Activated naive CD4-positive, alpha-beta T cell treated with anti-CD3 and anti-CD28 coated beads, Interleukin-2, amount 10 ng/mL, durations not matched to agents 7 days and 5 days (primary cell): ENCODE measurements around the gene NOCT.

Experiments used
- CTCF ChIA-PET: fragments of 350-600 bp; sonication (Branson Sonifier 250); formaldehyde crosslinking; loops from one replicate; lab custom pipeline; 2021; ENCODE audit warnings: antibody characterized with exemption; lab: Charles Lee
- DNase-seq: peaks from one replicate; pipeline ENCODE4 v3.0.0-alpha.2; 2020
- H3K27ac Mint-ChIP-seq: one replicate; pipeline ENCODE4 v1.8.0; 2021; ENCODE audit warnings: mild to moderate bottlenecking, moderate library complexity, mixed read lengths
- H3K27me3 Mint-ChIP-seq: one replicate; pipeline ENCODE4 v1.8.0; 2021; ENCODE audit warnings: mild to moderate bottlenecking, mixed read lengths
- H3K36me3 Mint-ChIP-seq: one replicate; pipeline ENCODE4 v1.8.0; 2021; ENCODE audit warnings: mixed read lengths
- H3K4me1 Mint-ChIP-seq: one replicate; pipeline ENCODE4 v1.8.0; 2021; ENCODE audit warnings: mixed read lengths
- H3K4me3 Mint-ChIP-seq: one replicate; pipeline ENCODE4 v1.8.0; 2021; ENCODE audit warnings: mild to moderate bottlenecking, moderate library complexity, mixed read lengths
- H3K9me3 Mint-ChIP-seq: one replicate; pipeline ENCODE4 v1.8.0; 2021; ENCODE audit warnings: mixed read lengths

Gene NOCT, protein sequence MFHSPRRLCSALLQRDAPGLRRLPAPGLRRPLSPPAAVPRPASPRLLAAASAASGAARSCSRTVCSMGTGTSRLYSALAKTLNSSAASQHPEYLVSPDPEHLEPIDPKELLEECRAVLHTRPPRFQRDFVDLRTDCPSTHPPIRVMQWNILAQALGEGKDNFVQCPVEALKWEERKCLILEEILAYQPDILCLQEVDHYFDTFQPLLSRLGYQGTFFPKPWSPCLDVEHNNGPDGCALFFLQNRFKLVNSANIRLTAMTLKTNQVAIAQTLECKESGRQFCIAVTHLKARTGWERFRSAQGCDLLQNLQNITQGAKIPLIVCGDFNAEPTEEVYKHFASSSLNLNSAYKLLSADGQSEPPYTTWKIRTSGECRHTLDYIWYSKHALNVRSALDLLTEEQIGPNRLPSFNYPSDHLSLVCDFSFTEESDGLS

DNA sequence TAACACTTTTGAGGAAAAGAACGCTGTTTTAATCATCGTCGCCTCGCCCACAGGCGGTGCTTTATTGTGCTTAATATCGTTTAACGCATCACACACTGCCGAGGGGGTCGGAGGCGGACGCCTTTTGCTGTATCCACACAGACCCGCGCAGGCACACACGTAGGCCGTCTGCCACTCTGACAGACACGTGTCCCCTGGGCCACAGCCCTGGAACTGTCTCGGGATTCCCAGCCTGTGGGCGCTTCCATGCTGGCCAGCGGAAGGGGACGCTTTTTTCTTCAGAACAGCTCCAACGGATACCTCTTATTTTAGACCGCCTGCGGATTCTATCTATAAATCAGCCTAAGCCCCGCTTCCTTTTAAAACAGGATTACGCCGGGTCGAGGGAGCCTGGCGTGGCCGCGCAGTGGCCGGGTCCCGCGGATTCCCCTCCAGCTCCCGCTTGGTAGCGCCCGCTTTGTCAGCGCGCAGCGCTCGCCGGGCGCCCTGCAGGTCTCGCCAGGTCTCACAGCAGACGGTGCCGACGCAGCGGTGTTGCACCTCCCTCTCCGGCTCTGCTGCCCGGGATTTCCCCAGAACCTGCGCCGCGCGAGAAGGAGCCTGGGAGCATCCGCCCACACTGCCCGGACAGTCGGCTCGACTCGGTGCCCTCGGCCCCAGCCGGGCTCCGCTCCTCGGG lies at the start of gene NOCT:
Gene NOCT, plus strand, starts transcription at position 513 of the 679 bp plus-strand sequence. CDS start 201 bp downstream, outside the sequence.
- Mint-ChIP-seq H3K27ac (peak within 1 kb of the TSS; percentile 94), H3K4me3 (peak within 1 kb of the TSS; percentile 87), H3K27me3 (no peaks in the 10 kb centered on the region), H3K36me3 (peaks cover 8% of the 10 kb centered on the region), H3K9me3 (no peaks in the 10 kb centered on the region), H3K4me1 (peaks cover 43% of the 10 kb centered on the region)
- DNase-seq, result peak; percentile 95
- CTCF ChIA-PET, result interaction anchor here (3.3 kb wide), 1 partner anchor 15 kb away, joined by 16 read pairs; no protein-coding TSS in a partner anchor

DNA sequence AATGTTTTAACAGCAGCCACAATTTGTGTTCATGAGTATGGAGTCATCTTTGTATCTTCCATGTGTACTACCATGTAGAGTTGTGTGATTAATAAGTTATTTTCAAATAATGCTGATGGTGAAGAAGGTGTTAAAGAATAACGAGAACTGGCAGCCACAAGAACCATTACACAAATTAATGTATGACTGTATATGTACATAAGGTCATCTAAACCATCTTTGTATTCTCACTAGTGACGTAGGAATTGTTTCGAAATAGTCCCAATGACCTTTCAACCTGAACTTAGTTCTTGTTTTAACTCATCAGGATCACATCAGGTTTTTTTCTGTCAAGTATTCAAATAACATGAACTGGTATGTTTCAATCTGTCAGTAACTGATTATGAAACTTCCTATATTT lies 48.3 kb upstream of the NOCT start:
- Mint-ChIP-seq H3K36me3 (no peaks in the 10 kb centered on the region), H3K27ac (no peak overlapping the region), H3K9me3 (no peaks in the 10 kb centered on the region), H3K4me1 (no peaks in the 10 kb centered on the region), H3K27me3 (no peaks in the 10 kb centered on the region), H3K4me3 (no peak overlapping the region)
- CTCF ChIA-PET, result no interaction called here
- DNase-seq, result no peak

DNA sequence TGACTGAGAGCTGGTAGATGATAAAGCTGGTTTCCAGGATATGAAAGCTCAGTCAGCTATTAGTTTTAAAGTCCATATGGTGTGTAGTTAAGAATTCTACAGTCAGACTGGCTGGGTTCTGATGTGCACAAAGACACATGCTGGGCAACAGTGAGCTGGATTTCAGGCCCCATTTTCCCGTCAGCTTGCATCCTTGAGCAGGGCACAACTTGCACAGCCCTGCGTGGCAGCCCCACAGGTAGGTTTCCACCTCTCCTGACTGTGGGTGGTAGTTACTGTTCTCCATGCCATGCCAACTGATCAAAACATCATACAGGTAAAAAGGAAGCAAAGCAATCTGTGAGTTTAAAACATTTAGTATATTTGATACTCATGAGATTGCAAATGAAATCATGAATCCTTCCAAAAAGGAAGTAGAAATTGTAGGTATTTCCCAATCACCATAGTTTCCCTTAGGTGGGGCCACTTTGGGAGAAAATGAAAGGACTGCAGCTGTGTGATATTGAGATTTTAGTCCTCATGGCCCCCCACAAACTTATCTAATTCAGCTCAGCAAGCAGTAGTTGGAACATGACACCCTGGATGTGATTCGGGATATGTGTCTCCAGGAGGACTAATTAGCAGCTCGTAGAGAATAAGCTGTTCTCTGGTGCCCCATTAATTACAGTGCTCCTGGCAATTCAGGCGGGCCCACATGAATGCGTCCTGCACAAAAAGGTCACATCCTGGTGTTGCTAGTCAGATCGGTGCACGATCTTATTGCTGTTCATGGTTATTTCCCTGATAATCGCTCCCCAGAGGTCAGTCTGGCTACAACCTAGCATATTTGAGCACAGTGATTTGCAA lies 42.4 kb upstream of the NOCT start:
- no peak for DNase-seq
- no peaks in the 10 kb centered on the region for H3K9me3 Mint-ChIP-seq
- no peaks in the 10 kb centered on the region for H3K27me3 Mint-ChIP-seq
- no peaks in the 10 kb centered on the region for H3K4me1 Mint-ChIP-seq
- CTCF ChIA-PET, result no interaction called here
- no peaks in the 10 kb centered on the region for H3K36me3 Mint-ChIP-seq
- no peak overlapping the region for H3K27ac Mint-ChIP-seq
- no peak overlapping the region for H3K4me3 Mint-ChIP-seq

DNA sequence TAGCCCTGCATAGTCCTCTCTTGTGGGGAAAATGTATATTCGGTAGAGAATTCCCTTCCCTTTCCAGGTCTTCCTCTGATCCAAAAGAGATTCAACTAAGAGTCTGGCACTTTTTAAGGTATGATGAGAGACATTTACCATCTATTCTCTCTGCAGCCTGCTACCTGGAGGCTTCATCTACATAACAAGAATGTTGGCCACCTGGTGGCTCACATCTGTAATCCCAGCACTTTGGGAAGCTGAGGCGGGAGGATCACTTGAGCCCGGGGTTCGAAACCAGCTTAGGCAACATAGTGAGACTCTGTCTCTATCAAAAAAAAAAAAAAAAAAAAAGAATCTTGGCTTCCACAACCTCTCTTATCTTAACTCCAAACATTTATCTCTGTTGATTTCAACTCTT lies 40.4 kb upstream of the NOCT start:
- Mint-ChIP-seq H3K27ac (no peak overlapping the region), H3K4me3 (no peak overlapping the region), H3K4me1 (no peaks in the 10 kb centered on the region), H3K36me3 (no peaks in the 10 kb centered on the region), H3K9me3 (no peaks in the 10 kb centered on the region), H3K27me3 (no peaks in the 10 kb centered on the region)
- DNase-seq, result no peak
- CTCF ChIA-PET, result no interaction called here

DNA sequence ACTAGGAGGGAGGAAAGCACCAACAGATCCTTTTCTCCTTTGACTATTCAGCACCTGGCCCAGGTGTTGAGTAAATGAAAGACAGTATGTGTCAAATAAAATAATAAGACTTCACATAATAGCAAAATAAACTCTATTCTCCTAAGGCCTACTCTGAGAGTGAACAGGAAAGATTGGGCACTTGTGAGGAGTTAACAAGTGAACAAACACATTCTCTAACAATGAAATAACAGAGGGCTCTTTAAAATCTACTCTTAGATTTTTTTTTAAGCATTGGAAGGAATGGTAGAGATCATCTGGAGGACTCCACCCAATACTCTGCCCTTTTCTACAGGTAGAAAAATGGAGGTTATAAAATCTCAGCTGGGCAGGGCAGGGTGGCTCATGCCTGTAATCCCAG lies 39.1 kb upstream of the NOCT start:
- Mint-ChIP-seq H3K36me3 (no peaks in the 10 kb centered on the region), H3K27ac (no peak overlapping the region), H3K4me1 (no peaks in the 10 kb centered on the region), H3K27me3 (no peaks in the 10 kb centered on the region), H3K4me3 (no peak overlapping the region), H3K9me3 (no peaks in the 10 kb centered on the region)
- DNase-seq, result no peak
- CTCF ChIA-PET, result no interaction called here

DNA sequence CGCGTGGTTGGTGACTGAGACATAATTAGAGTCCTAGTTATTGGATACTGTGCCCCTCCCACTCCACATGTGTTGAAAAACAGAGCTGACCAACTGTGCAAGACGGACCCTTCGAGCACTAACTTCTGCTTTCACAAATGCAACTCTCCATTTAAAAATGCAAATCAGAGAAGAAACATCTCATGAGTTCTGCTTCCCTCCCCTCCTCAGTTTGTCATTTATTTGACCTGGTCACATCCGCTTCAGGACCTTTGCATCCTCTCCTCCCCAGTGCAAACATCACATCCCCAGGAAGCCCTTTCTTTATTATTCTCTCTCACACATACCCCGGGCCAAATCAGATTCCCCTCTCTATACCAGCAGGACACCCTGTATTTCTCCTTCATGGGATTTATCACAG lies 38.1 kb upstream of the NOCT start:
- Mint-ChIP-seq H3K9me3 (no peaks in the 10 kb centered on the region), H3K27ac (no peak overlapping the region), H3K4me1 (no peaks in the 10 kb centered on the region), H3K27me3 (no peaks in the 10 kb centered on the region), H3K4me3 (no peak overlapping the region), H3K36me3 (no peaks in the 10 kb centered on the region)
- CTCF ChIA-PET, result no interaction called here
- DNase-seq, result no peak

DNA sequence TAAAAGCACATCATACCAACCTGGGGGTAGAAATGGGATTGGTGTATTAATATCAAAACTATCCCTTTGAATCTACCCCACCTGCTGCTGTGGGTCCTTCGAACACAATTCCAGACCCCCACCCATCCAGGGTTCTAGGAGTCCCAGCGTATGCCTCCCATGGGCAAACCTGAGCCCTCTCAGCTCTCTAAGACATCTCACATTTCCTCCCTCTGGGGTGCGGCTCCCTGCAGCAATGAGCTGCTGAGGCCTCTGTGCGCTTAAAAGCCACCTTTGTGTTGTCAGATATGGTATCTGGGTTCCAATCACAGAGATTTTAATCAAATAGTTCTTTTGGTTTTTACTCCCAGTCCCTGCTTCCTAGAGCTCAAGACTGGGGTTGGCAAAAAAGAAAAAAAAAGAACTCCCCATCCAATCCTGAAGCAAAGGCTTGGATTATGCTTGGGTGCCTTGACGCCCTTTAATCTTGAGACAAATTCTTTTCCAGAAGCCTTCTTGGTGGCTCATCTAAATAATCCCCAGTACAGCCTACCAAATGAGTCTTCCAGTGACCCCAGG lies 37.5 kb upstream of the NOCT start:
- H3K4me3 Mint-ChIP-seq, result no peak overlapping the region
- CTCF ChIA-PET, result no interaction called here
- no peaks in the 10 kb centered on the region for H3K4me1 Mint-ChIP-seq
- H3K9me3 Mint-ChIP-seq, result no peaks in the 10 kb centered on the region
- H3K27ac Mint-ChIP-seq, result no peak overlapping the region
- no peak for DNase-seq
- H3K27me3 Mint-ChIP-seq, result peaks cover 4% of the 10 kb centered on the region
- no peaks in the 10 kb centered on the region for H3K36me3 Mint-ChIP-seq

DNA sequence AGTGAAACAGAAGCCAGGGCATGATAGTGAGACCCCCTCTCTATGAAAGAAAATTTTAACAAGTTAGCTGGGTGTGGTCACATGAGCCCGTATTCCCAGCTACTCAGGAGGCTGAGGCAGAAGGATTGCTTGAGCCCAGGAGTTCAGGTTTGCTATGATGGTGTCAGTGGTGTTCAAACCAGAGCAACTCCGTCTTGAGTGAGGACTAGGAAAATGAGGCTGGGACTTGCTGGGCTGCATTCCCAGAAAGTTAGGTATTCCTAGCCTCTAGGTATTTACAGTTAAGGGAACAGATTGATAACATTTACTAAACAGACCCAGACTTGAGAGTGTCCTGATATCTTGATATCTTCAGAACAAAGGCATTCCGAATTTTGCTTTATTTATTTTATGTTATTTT lies 37.0 kb upstream of the NOCT start:
- H3K27me3 Mint-ChIP-seq, result peaks cover 6% of the 10 kb centered on the region
- DNase-seq, result no peak
- H3K4me3 Mint-ChIP-seq, result no peak overlapping the region
- H3K36me3 Mint-ChIP-seq, result no peaks in the 10 kb centered on the region
- H3K9me3 Mint-ChIP-seq, result no peaks in the 10 kb centered on the region
- CTCF ChIA-PET, result no interaction called here
- H3K27ac Mint-ChIP-seq, result no peak overlapping the region
- H3K4me1 Mint-ChIP-seq, result no peaks in the 10 kb centered on the region

DNA sequence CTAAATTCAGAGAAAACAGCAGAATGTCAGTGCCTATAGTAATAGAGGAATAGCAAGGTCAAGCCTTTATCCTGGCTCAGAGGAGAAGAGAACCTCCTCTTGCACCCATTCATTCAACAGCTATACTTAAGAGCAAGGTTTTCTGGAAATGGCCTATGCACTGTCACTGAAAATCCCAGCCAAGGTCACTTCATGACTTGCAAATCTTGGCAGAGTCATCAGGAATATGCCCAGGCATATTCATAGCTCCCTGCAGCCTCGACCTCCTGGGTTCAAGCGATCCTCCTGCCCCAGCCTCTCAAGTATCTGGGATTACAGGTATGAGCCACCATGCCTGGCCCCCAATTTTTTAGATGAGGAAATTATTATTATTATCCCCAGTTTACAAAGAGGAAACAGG lies 35.8 kb upstream of the NOCT start:
- no peak for DNase-seq
- CTCF ChIA-PET, result no interaction called here
- H3K27ac Mint-ChIP-seq, result no peak overlapping the region
- peaks cover 6% of the 10 kb centered on the region for H3K27me3 Mint-ChIP-seq
- no peaks in the 10 kb centered on the region for H3K36me3 Mint-ChIP-seq
- no peaks in the 10 kb centered on the region for H3K9me3 Mint-ChIP-seq
- no peak overlapping the region for H3K4me3 Mint-ChIP-seq
- H3K4me1 Mint-ChIP-seq, result no peaks in the 10 kb centered on the region

DNA sequence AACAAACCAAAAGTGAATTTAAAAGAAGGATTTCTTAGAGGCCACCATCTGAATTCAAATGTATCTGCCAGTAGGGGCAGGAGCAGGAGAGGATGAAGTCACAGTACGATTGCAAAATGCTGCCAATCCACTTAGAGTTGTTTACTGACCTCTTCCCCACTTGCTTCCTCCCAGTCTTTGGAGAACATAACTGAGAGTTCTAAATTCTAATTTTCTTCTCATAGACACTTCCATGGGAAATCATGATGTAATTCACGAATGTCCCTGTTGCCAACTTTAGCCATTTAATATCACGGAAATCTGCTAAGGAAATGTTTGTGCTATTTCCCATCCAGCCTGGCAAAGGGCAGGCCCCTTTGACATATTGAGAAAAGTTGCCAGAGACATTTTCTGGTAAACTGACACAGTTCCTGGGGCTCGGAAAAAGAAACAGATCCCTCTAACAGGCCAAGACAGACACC lies 33.6 kb upstream of the NOCT start:
- H3K27ac Mint-ChIP-seq, result no peak overlapping the region
- DNase-seq, result no peak
- no peaks in the 10 kb centered on the region for H3K36me3 Mint-ChIP-seq
- no peaks in the 10 kb centered on the region for H3K4me1 Mint-ChIP-seq
- no peak overlapping the region for H3K4me3 Mint-ChIP-seq
- no peaks in the 10 kb centered on the region for H3K9me3 Mint-ChIP-seq
- CTCF ChIA-PET, result no interaction called here
- H3K27me3 Mint-ChIP-seq, result peaks cover 6% of the 10 kb centered on the region

DNA sequence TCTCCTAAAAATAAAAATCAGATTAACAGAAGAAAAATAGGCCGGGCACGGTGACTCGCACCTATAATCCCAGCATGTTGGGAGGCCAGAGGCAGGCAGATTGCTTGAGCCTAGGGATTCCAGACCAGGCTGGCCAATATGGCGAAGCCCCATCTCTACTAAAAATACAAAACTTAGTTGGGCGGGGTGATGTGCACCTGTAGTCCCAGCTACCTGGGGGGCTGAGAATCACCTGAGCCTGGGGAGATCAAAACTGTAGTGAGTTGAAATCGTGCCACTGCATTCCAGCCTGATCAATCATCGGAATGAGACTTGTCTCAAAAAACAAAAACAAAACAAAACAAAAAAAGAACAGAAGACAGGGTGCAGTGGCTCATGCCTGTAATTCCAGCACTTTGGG lies 32.8 kb upstream of the NOCT start:
- H3K4me3 Mint-ChIP-seq, result no peak overlapping the region
- no peak for DNase-seq
- no peak overlapping the region for H3K27ac Mint-ChIP-seq
- CTCF ChIA-PET, result no interaction called here
- no peaks in the 10 kb centered on the region for H3K36me3 Mint-ChIP-seq
- peaks cover 6% of the 10 kb centered on the region for H3K27me3 Mint-ChIP-seq
- no peaks in the 10 kb centered on the region for H3K9me3 Mint-ChIP-seq
- H3K4me1 Mint-ChIP-seq, result no peaks in the 10 kb centered on the region

DNA sequence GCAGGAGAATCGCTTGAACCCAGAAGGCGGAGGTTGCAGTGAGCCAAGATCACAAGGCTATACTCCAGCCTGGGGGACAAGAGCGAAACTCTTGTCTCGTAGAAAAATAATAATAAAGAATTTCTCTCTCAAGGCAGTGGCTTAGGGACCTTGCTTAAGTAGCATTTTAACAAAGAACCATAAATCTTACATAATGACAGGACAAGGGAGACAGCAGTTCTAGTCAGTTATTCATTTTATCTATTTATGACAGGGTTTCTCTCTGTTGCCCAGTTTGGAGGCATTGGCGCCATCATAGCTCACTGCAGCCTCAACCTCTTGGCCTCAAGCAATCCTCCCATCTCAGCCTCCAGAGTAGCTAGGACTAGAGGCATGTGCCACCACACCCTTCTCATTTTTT lies 31.9 kb upstream of the NOCT start:
- Mint-ChIP-seq H3K36me3 (no peaks in the 10 kb centered on the region), H3K4me3 (no peak overlapping the region), H3K27me3 (peaks cover 6% of the 10 kb centered on the region), H3K9me3 (no peaks in the 10 kb centered on the region), H3K27ac (no peak overlapping the region), H3K4me1 (no peaks in the 10 kb centered on the region)
- no peak for DNase-seq
- CTCF ChIA-PET, result no interaction called here

DNA sequence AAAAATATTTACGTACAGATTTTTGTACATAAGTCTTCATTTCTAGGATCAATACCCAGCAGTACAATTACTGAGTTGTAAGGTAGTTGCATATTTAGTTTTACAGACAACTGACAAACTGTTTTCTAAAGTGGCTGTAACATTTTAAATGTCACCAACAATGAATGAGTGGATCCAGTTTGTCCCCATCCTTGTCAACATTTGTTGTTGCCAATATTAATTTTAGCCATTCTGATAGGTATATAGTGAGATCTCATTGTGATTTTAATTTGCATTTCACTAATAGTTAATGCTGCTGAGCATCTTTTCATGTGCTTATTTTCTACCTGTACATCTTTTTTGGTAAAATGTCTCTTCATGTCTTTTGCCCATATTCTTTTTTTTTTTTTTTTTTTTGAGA lies 30.9 kb upstream of the NOCT start:
- no peaks in the 10 kb centered on the region for H3K9me3 Mint-ChIP-seq
- CTCF ChIA-PET, result no interaction called here
- H3K27me3 Mint-ChIP-seq, result peaks cover 6% of the 10 kb centered on the region
- no peak overlapping the region for H3K4me3 Mint-ChIP-seq
- DNase-seq, result no peak
- H3K27ac Mint-ChIP-seq, result no peak overlapping the region
- no peaks in the 10 kb centered on the region for H3K36me3 Mint-ChIP-seq
- no peaks in the 10 kb centered on the region for H3K4me1 Mint-ChIP-seq

DNA sequence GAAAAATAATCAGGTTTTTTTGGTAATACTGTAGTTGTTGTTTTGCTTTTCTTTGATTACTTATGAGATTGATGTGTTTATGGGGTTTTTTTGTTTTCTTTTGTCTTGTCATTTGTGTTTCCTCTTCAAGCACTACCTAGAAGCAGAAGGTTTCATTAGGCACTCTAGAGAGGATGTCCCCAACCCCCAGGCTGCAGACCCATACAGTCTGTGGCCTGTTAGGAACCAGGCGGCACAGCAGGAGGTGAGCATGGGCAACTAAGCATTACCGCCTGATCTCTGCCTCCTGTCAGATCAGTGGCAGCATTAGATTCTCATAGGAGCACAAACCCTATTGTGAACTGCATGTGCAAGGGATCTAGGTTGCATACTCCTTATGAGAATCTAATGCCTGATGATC lies 22.9 kb upstream of the NOCT start:
- H3K36me3 Mint-ChIP-seq, result no peaks in the 10 kb centered on the region
- CTCF ChIA-PET, result no interaction called here
- no peak overlapping the region for H3K27ac Mint-ChIP-seq
- no peaks in the 10 kb centered on the region for H3K9me3 Mint-ChIP-seq
- H3K4me1 Mint-ChIP-seq, result no peaks in the 10 kb centered on the region
- no peak for DNase-seq
- peaks cover 5% of the 10 kb centered on the region for H3K27me3 Mint-ChIP-seq
- H3K4me3 Mint-ChIP-seq, result no peak overlapping the region
